Osteocyte (in vitro differentiated cells): ENCODE results near the gene PDXK. TPM values are rescaled to one million over a fixed set of nuclear protein-coding genes. Genes with fewer than 3 reads are reported as not detected.

ENCODE experiments used
- DNase-seq: peaks from one replicate; pipeline ENCODE4 v3.0.0; 2021; ENCODE audit warnings: mixed read lengths; ENCODE audit not compliant: unreplicated experiment; ENCODE audit errors: extremely low spot score
- H3K27ac Mint-ChIP-seq: one replicate; pipeline ENCODE4 v1.8.0; 2021; ENCODE audit warnings: mild to moderate bottlenecking, mixed read lengths; ENCODE audit not compliant: unreplicated experiment
- H3K27me3 Mint-ChIP-seq: one replicate; pipeline ENCODE4 v1.8.0; 2021; ENCODE audit warnings: mixed read lengths; ENCODE audit not compliant: unreplicated experiment
- H3K36me3 Mint-ChIP-seq: one replicate; pipeline ENCODE4 v1.8.0; 2021; ENCODE audit warnings: mixed read lengths; ENCODE audit not compliant: unreplicated experiment
- H3K4me1 Mint-ChIP-seq: one replicate; pipeline ENCODE4 v1.8.0; 2021; ENCODE audit warnings: mixed read lengths; ENCODE audit not compliant: unreplicated experiment
- H3K4me3 Mint-ChIP-seq: one replicate; pipeline ENCODE4 v1.8.0; 2021; ENCODE audit warnings: mild to moderate bottlenecking, moderate library complexity, mixed read lengths; ENCODE audit not compliant: unreplicated experiment
- H3K9me3 Mint-ChIP-seq: one replicate; pipeline ENCODE4 v1.8.0; 2021; ENCODE audit warnings: mixed read lengths; ENCODE audit not compliant: unreplicated experiment
- total RNA-seq: library from RNA; stranded (reverse); gene quantifications from 2 replicates; pipeline ENCODE4 v1.2.1, GENCODE V29; 2021
- TF ChIP-seq, protein P1 (sequence below): fragments of 200-600 bp; sonication (generic); IDR thresholded peaks from 2 replicates; pipeline ENCODE4 v1.5.0; 2021; ENCODE audit warnings: antibody characterized with exemption, mild to moderate bottlenecking, moderate library complexity

Gene PDXK
- total RNA-seq, 1 donor from 2014 or later = 96.7 TPM

GRCh38 chr21:43764576-43765495 lies 45.9 kb downstream of the PDXK start:
- H3K27me3 Mint-ChIP-seq = no peaks in the 10 kb centered on the region
- H3K36me3 Mint-ChIP-seq = peaks cover 2% of the 10 kb centered on the region
- H3K27ac Mint-ChIP-seq = peak overlapping the region; percentile 6
- peaks cover 21% of the 10 kb centered on the region for H3K4me1 Mint-ChIP-seq
- H3K4me3 Mint-ChIP-seq = no peak overlapping the region
- no peaks in the 10 kb centered on the region for H3K9me3 Mint-ChIP-seq
- DNase-seq = no peak
- TF ChIP-seq, protein P1, sequence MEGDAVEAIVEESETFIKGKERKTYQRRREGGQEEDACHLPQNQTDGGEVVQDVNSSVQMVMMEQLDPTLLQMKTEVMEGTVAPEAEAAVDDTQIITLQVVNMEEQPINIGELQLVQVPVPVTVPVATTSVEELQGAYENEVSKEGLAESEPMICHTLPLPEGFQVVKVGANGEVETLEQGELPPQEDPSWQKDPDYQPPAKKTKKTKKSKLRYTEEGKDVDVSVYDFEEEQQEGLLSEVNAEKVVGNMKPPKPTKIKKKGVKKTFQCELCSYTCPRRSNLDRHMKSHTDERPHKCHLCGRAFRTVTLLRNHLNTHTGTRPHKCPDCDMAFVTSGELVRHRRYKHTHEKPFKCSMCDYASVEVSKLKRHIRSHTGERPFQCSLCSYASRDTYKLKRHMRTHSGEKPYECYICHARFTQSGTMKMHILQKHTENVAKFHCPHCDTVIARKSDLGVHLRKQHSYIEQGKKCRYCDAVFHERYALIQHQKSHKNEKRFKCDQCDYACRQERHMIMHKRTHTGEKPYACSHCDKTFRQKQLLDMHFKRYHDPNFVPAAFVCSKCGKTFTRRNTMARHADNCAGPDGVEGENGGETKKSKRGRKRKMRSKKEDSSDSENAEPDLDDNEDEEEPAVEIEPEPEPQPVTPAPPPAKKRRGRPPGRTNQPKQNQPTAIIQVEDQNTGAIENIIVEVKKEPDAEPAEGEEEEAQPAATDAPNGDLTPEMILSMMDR = no peak

GRCh38 chr21:43766734-43767497 lies 48.0 kb downstream of the PDXK start:
- TF ChIP-seq, protein P1 = no peak
- Mint-ChIP-seq H3K27me3 (no peaks in the 10 kb centered on the region), H3K4me1 (peaks cover 21% of the 10 kb centered on the region), H3K4me3 (no peak overlapping the region), H3K9me3 (no peaks in the 10 kb centered on the region), H3K36me3 (no peaks in the 10 kb centered on the region), H3K27ac (no peak overlapping the region)
- DNase-seq = no peak

DNA sequence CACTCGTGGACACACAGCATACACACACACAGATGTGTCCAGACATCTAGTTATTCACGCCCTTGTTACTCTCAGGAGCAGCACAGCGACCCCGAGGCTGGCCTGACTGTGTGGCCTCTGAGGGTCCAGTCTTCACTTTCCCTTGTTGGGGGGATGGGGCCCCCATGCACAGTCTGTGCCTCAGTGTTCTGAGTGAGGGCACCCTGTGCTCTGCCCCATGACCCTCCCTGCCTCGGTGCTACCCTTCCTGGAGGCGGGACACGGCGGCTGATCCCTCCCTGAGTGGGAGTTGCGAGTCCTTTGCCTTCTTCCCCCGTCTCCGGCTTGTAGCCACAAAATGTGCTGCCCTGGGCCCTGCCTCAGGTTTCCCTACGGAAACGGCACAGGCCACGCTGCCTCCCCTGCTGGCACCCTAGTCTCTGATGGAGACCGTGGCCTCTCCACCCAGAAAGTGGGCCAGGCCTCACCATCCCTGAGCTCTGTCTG lies 48.6 kb downstream of the PDXK start:
- H3K27ac Mint-ChIP-seq = peak overlapping the region; percentile 81
- TF ChIP-seq, protein P1 = no peak
- H3K36me3 Mint-ChIP-seq = no peaks in the 10 kb centered on the region
- H3K4me1 Mint-ChIP-seq = peaks cover 21% of the 10 kb centered on the region
- no peak for DNase-seq
- H3K9me3 Mint-ChIP-seq = no peaks in the 10 kb centered on the region
- no peaks in the 10 kb centered on the region for H3K27me3 Mint-ChIP-seq
- no peak overlapping the region for H3K4me3 Mint-ChIP-seq

DNA sequence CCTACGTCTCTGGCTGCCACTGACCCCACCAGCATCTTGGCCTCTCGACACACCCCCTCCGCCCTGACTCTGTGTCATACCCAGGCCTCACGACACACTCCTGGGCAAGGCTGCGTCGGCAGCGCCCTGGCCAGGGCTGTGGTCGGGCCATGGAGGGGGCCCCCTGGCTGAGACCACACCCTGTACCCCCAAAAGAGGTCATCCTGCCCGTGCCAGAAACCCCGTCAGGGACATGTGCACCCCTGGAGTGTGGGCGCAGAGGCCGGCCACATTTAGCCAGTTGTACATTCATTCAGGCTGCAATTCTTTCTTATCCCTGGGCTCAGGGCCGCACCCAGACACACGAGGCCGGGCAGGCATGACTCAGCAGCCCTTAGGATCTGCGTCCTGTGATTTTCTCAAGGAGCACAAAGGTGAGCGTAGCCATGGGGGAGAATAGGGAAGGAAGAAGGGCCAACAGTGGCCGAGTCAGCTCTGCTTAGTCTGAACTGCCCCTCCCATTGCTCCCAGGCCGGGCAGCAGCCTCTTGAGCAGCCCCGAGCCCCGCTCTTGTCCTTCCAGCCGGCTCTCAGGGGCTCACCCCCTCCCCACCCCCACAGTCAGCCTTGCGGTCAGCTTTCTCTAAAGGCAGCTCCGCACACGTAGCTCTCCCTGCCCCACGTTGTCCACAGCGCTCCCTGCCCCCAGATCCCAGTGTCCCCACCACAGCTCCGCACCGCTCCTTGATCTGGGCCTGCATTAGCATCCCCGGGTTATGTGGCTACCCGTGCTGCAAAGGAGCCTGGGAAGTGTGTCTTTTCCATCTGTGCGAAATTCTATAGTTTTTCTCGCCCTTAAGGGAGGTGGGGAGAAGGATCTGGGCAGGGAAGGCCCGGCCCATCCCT lies 49.3 kb downstream of the PDXK start:
- H3K27me3 Mint-ChIP-seq = no peaks in the 10 kb centered on the region
- no peak overlapping the region for H3K4me3 Mint-ChIP-seq
- H3K9me3 Mint-ChIP-seq = no peaks in the 10 kb centered on the region
- peaks cover 21% of the 10 kb centered on the region for H3K4me1 Mint-ChIP-seq
- DNase-seq = no peak
- peak overlapping the region; percentile 81 for H3K27ac Mint-ChIP-seq
- TF ChIP-seq, protein P1 = no peak
- peaks cover 2% of the 10 kb centered on the region for H3K36me3 Mint-ChIP-seq
